HPDE6-E6E7 (cell line): Measurements from ENCODE around the gene DGUOK.
"Not testable (repeated sequence)": the region's sequence is repeated elsewhere in the genome, so short reads cannot be mapped to it uniquely, and the experiment has no call there.

ENCODE experiments used
- DNase-seq: peaks from one replicate; pipeline ENCODE4 v3.0.0; 2011; ENCODE audit warnings: missing footprints; ENCODE audit errors: extremely low spot score

The DGUOK gene

GRCh38 chr2:73920577-73921545 lies 5.8 kb upstream of the DGUOK start:
- DNase-seq = peak; percentile 31

GRCh38 chr2:73921581-73921980 lies 5.1 kb upstream of the DGUOK start:
- DNase-seq = no peak

GRCh38 chr2:73922681-73923080 lies 4.0 kb upstream of the DGUOK start:
- no peak for DNase-seq

- no peak for DNase-seq
Measured at GRCh38 chr2:73925033-73925704, 1.5 kb upstream of the DGUOK start.

- peak; percentile 80 for DNase-seq
Measured at GRCh38 chr2:73925853-73926492, 707 bp upstream of the DGUOK start.

GRCh38 chr2:73927344-73927743 lies 664 bp downstream of the DGUOK start:
- no peak for DNase-seq

GRCh38 chr2:73928963-73929347 lies 2.3 kb downstream of the DGUOK start:
- no peak for DNase-seq

- no peak for DNase-seq
Measured at GRCh38 chr2:73930386-73930785, 3.7 kb downstream of the DGUOK start.

GRCh38 chr2:73931531-73932500 lies 5.1 kb downstream of the DGUOK start:
- DNase-seq = peak; percentile 41

- no peak for DNase-seq
Measured at GRCh38 chr2:73933194-73933593, 6.5 kb downstream of the DGUOK start.

- DNase-seq = no peak
Measured at GRCh38 chr2:73935641-73936040, 9.0 kb downstream of the DGUOK start.

- no peak for DNase-seq
Measured at GRCh38 chr2:73937103-73937885, 10.6 kb downstream of the DGUOK start.

- DNase-seq = no peak
Measured at GRCh38 chr2:73937899-73938298, 11.2 kb downstream of the DGUOK start.

- no peak for DNase-seq
Measured at GRCh38 chr2:73938718-73939352, 12.2 kb downstream of the DGUOK start.

- peak; percentile 98 for DNase-seq
Measured at GRCh38 chr2:73939419-73939818, 12.7 kb downstream of the DGUOK start.

- not testable (repeated sequence) for DNase-seq
Measured at GRCh38 chr2:73940066-73940465, 13.4 kb downstream of the DGUOK start.

- no peak for DNase-seq
Measured at GRCh38 chr2:73942664-73943063, 16.0 kb downstream of the DGUOK start.

- DNase-seq = no peak
Measured at GRCh38 chr2:73944714-73945113, 18.0 kb downstream of the DGUOK start.

- no peak for DNase-seq
Measured at GRCh38 chr2:73946215-73946614, 19.5 kb downstream of the DGUOK start.

GRCh38 chr2:73946666-73947065 lies 20.0 kb downstream of the DGUOK start:
- DNase-seq = no peak
